Heart left ventricle (tissue), 16 donors: ENCODE results near the gene GAGE1. TPM values are rescaled to one million over a fixed set of nuclear protein-coding genes. Genes with fewer than 3 reads are reported as not detected.
A peak's percentile ranks its signal among the peaks of the same experiment; 100 is the strongest.
"Not testable (repeated sequence)": the region's sequence is repeated elsewhere in the genome, so short reads cannot be mapped to it uniquely, and the experiment has no call there.

Source experiments
- ATAC-seq, 4 donors: fragments of 200-7000 bp; cut with Tn5 transposase; one replicate each; pipeline ENCODE4 v1.9.1; 2020 to 2022; ENCODE audit warnings: moderate library complexity in 4 of 4, mild to moderate bottlenecking in 3 of 4, moderate number of reproducible peaks in 1 of 4
- DNase-seq, 5 donors: peaks; one replicate each; pipeline ENCODE4 v3.0.0-alpha.2; 2020
- H3K27ac ChIP-seq, 12 donors: fragments of 200-600 bp; sonication (generic) in 4 of 12; one replicate each; pipeline versions ENCODE4 v1.5.0 to v1.8.0; 2016 to 2022; ENCODE audit warnings: mild to moderate bottlenecking in 2 of 12
- H3K27me3 ChIP-seq, 9 donors: fragments of 200-600 bp; sonication (generic) in 2 of 9; one replicate each; pipeline versions ENCODE4 v1.5.1 to v1.8.0; 2016 to 2022; ENCODE audit warnings: mild to moderate bottlenecking in 3 of 9
- H3K36me3 ChIP-seq, 9 donors: fragments of 200-600 bp; sonication (generic) in 2 of 9; one replicate each; pipeline versions ENCODE4 v1.5.0 to v1.8.0; 2018 to 2022; ENCODE audit warnings: mild to moderate bottlenecking in 2 of 9
- H3K4me1 ChIP-seq, 12 donors: fragments of 200-600 bp; sonication (generic) in 4 of 12; one replicate each; pipeline versions ENCODE4 v1.5.0 to v1.8.0; 2016 to 2022; ENCODE audit warnings: mild to moderate bottlenecking in 3 of 12
- H3K4me3 ChIP-seq, 12 donors: fragments of 200-600 bp; sonication (generic) in 4 of 12; one replicate each; pipeline versions ENCODE4 v1.5.0 to v1.8.0; 2017 to 2022; ENCODE audit warnings: mild to moderate bottlenecking in 9 of 12, moderate library complexity in 4 of 12
- H3K9me3 ChIP-seq, 12 donors: fragments of 200-600 bp; sonication (generic) in 4 of 12; one replicate each; pipeline versions ENCODE4 v1.5.0 to v1.8.0; 2016 to 2022; ENCODE audit warnings: mild to moderate bottlenecking in 1 of 12
- WGBS, 4 donors: extraction: QIAGEN DNeasy Blood & Tissue Kit in 2 of 4; methylation state at CpG; one replicate each; pipeline versions ENCODE4 v1.1.5 to v1.1.7; 2013 to 2018; 5-methylcytosine and 5-hydroxymethylcytosine counted together
- intact Hi-C, 10 donors: fragments of 100-400 bp; cut with DNase I; formaldehyde crosslinking; loops; one replicate each; pipeline versions ENCODE4 v1.11.1 to v1.14.2; 2022
- long read RNA-seq, 3 donors: library from polyadenylated mRNA; unstranded; transcript quantifications; one replicate each; pipeline ENCODE4 v2.0.0, GENCODE V29; 2020 to 2021
- polyA plus RNA-seq, 2 donors: library from polyadenylated mRNA; stranded (reverse); fragments of 200-250 nt; gene quantifications; one replicate each; pipeline ENCODE4 v1.2.3, GENCODE V29; 2013
- total RNA-seq, 9 donors: library from RNA; depleted of rRNA in 2 of 9; stranded (reverse); fragments of >200 nt in 2 of 9; fragmentation: NEBNext Ultra II Directional in 3 of 9; extraction: Animal tissue kit (Norgen Biotek cat#: 25700) in 3 of 9; gene quantifications; one replicate each; pipeline versions ENCODE4 v1.1.0 to v1.2.4, GENCODE V29; 2016 to 2023
- donor health status: ischemic (EF 13 %, LVEDD 7.1; RV severe dilation, severe dysfunction).
- donor health status: healthy with polysubstance abuse.
- donor health status: DM: no; HTN: yes; CAD: no.
- donor health status: DM: no; HTN: no; CAD: no.
- donor health status: ischemic (EF 25% LVEDD 6.9; RV normal size, moderate dysfunction).
- donor health status: ischemic (EF 25% LVEDD 5.7; RV mildly dilated, moderate dysfunction).
- donor health status: healthy.
- donor health status: DM: yes; HTN: yes; CAD: no.
- donor health status: ischemic (EF 35%, LVEDD 5.7; RV mildly dilated, moderate dysfunction).
- donor health status: nonischemic (EF 11% LVEDD 7.7; RV severe dilation, severe dysfunction).
- donor health status: DM: yes; HTN: yes; CAD: no.
- donor health status: PGD.
- donor health status: ischemic (EF 29% LVEDD 5.4; RV normal size, mild dysfunction).
- donor health status: nonischemic (EF 23%, LVEDD 6.1; RV moderate dilation, normal function).

The GAGE1 gene, protein sequence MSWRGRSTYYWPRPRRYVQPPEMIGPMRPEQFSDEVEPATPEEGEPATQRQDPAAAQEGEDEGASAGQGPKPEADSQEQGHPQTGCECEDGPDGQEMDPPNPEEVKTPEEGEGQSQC
- not detected for total RNA-seq
- polyA plus RNA-seq = not detected
- long read RNA-seq, donor 1 = 0 reads
- long read RNA-seq, donor 2 = 0 reads
- long read RNA-seq, donor 3 = 0 reads

- H3K4me1 ChIP-seq, H3K36me3 ChIP-seq, H3K27me3 ChIP-seq, H3K9me3 ChIP-seq, H3K4me3 ChIP-seq, ATAC-seq, DNase-seq, intact Hi-C loops, H3K27ac ChIP-seq: not testable (repeated sequence)
- no CpG with 5 or more reads among the region's 16 CpGs for WGBS, 4 donors
These were observed at the start of gene GAGE1 for GRCh38 chrX:49598720-49599119. TSS of gene GAGE1 (plus strand) at chrX:49599020. CDS start at chrX:49600175, 1,155 bp downstream.

GRCh38 chrX:49550989-49551388, 47.8 kb upstream of the GAGE1 start, which contains the start of gene GAGE12E:
TSS of gene GAGE12E (plus strand) at chrX:49551289. CDS start at chrX:49552444, 1,155 bp downstream.
- H3K9me3 ChIP-seq, intact Hi-C loops, H3K27ac ChIP-seq, ATAC-seq, H3K4me3 ChIP-seq, H3K4me1 ChIP-seq, H3K27me3 ChIP-seq, DNase-seq, H3K36me3 ChIP-seq: not testable (repeated sequence)
- no CpG with 5 or more reads among the region's 16 CpGs for WGBS, 4 donors

DNA sequence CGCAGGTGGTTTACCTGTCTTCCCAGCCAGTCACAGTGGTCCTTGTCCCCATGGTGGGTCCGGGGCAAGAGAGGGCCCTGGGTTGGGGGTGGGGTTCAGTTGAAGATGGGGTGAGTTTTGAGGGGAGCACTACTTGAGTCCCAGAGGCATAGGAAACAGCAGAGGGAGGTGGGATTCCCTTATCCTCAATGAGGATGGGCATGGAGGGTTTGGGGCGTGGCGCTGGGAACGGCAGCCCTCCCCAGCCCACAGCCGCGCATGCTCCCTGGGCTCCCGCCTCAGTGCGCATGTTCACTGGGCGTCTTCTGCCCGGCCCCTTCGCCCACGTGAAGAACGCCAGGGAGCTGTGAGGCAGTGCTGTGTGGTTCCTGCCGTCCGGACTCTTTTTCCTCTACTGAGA, 38.3 kb upstream of the GAGE1 start, which contains the start of gene GAGE12F:
Gene GAGE12F (plus strand): TSS at position 301 of the 400 bp plus-strand sequence. CDS start 1,155 bp downstream, outside the sequence.
- ATAC-seq, H3K4me1 ChIP-seq, H3K9me3 ChIP-seq, intact Hi-C loops, H3K4me3 ChIP-seq, H3K27ac ChIP-seq, H3K36me3 ChIP-seq, DNase-seq, H3K27me3 ChIP-seq: not testable (repeated sequence)
- no CpG with 5 or more reads among the region's 16 CpGs for WGBS, 4 donors

GRCh38 chrX:49568728-49569127, 30.1 kb upstream of the GAGE1 start:
- WGBS, 4 donors = no CpG with 5 or more reads among the region's 11 CpGs
- DNase-seq = peak in 2 of 5 donors; percentile 5 to 15

GRCh38 chrX:49569152-49569551, 29.7 kb upstream of the GAGE1 start:
- H3K36me3 ChIP-seq, H3K4me1 ChIP-seq, H3K27me3 ChIP-seq, ATAC-seq, H3K9me3 ChIP-seq, H3K4me3 ChIP-seq, intact Hi-C loops, H3K27ac ChIP-seq: not testable (repeated sequence)
- DNase-seq = peak in 1 of 5 donors; percentile 6
- 88% methylated on average over 10 of the region's 13 CpGs; no CpG with 5 or more reads in 3 of the 4 donors for WGBS, 4 donors

More at GRCh38 chrX:49568728-49569127, 30.1 kb upstream of the GAGE1 start:
- H3K9me3 ChIP-seq, H3K4me1 ChIP-seq, intact Hi-C loops, H3K27ac ChIP-seq, H3K27me3 ChIP-seq, H3K4me3 ChIP-seq, H3K36me3 ChIP-seq, ATAC-seq: not testable (repeated sequence)

GRCh38 chrX:49570100-49570499, 28.7 kb upstream of the GAGE1 start, which contains the start of gene GAGE12G:
TSS of gene GAGE12G (plus strand) at chrX:49570400. CDS start at chrX:49571555, 1,155 bp downstream.
- H3K4me3 ChIP-seq, H3K4me1 ChIP-seq, H3K27ac ChIP-seq, H3K27me3 ChIP-seq, ATAC-seq, DNase-seq, H3K36me3 ChIP-seq, intact Hi-C loops, H3K9me3 ChIP-seq: not testable (repeated sequence)
- no CpG with 5 or more reads among the region's 16 CpGs for WGBS, 4 donors

- DNase-seq, H3K36me3 ChIP-seq, H3K27me3 ChIP-seq, H3K4me1 ChIP-seq, H3K27ac ChIP-seq, H3K9me3 ChIP-seq, intact Hi-C loops, H3K4me3 ChIP-seq, ATAC-seq: not testable (repeated sequence)
- WGBS, 4 donors = no CpG with 5 or more reads among the region's 16 CpGs
These were observed 19.2 kb upstream of the GAGE1 start, which contains the start of gene GAGE12H for GRCh38 chrX:49579649-49580048. TSS of gene GAGE12H (plus strand) at chrX:49579949. CDS start at chrX:49581104, 1,155 bp downstream.

DNA sequence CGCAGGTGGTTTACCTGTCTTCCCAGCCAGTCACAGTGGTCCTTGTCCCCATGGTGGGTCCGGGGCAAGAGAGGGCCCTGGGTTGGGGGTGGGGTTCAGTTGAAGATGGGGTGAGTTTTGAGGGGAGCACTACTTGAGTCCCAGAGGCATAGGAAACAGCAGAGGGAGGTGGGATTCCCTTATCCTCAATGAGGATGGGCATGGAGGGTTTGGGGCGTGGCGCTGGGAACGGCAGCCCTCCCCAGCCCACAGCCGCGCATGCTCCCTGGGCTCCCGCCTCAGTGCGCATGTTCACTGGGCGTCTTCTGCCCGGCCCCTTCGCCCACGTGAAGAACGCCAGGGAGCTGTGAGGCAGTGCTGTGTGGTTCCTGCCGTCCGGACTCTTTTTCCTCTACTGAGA, 9.6 kb upstream of the GAGE1 start, which contains the start of gene GAGE2A:
Gene GAGE2A (plus strand): TSS at position 301 of the 400 bp plus-strand sequence. CDS start 1,155 bp downstream, outside the sequence.
- H3K36me3 ChIP-seq, DNase-seq, H3K9me3 ChIP-seq, intact Hi-C loops, H3K4me3 ChIP-seq, H3K27ac ChIP-seq, ATAC-seq, H3K27me3 ChIP-seq, H3K4me1 ChIP-seq: not testable (repeated sequence)
- WGBS, 4 donors = no CpG with 5 or more reads among the region's 16 CpGs

DNA sequence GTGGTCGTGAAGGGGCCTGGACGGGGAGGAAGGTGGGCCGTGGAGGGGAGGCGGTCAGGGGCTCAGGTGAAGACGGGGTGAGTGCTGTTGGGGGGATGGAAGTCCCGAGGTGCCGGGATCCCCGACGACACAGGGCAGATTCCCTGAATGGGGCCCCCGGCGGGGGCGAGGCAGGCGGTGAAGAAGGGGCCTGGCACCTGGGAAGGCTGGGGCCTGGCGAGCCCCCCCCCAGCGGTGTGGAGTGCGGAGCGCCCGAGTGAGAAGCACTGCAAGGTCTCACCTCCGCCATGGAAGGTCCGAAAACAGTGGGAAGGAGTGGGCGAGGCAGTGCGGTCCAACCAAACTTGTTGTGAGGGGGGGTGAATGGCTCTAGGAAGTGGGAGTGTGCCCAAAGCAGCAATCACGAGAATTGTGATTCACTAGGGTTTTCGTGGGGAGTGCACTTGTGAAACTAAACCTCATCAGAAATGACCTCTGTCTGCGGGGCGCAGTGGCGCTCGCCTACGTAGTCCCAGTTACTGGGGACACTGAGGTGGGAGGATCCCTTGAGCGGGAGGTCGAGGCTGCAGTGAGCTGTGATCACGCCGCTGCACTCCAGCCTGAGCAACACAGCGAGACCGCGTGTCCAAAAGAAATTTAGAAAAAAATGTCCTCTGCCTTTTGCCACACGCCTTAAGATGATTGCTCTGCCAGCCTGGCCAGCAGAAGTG, 8.9 kb upstream of the GAGE1 start:
- DNase-seq = peak in 4 of 5 donors; percentile 13 to 43 (median 26)
- H3K27ac ChIP-seq, intact Hi-C loops, H3K27me3 ChIP-seq, H3K4me1 ChIP-seq, ATAC-seq, H3K9me3 ChIP-seq, H3K4me3 ChIP-seq, H3K36me3 ChIP-seq: not testable (repeated sequence)
- 88 to 92% (median 89%) methylated on average over 24 to 33 of the region's 37 CpGs for WGBS, 4 donors

DNA sequence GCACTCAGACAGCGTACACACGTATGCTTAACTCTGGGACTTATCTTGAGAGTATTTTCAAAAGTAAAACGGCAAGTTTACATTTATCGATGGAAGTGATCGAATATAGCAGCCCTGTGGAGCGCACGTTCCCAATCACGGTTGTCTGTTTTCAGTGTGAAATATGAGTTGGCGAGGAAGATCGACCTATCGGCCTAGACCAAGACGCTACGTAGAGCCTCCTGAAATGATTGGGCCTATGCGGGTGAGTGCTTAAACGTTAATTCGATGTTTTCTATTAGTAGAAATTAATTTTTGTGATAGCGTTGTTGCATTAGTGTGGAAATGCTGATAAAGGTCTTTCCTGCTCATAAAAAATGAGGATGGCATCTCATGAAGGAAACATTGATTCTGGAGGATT, 8.3 kb upstream of the GAGE1 start:
- H3K27me3 ChIP-seq, H3K36me3 ChIP-seq, ATAC-seq, DNase-seq, H3K27ac ChIP-seq, intact Hi-C loops, H3K4me3 ChIP-seq, H3K9me3 ChIP-seq, H3K4me1 ChIP-seq: not testable (repeated sequence)
- 85 to 96% (median 91%) methylated on average over 10 to 15 of the region's 17 CpGs for WGBS, 4 donors
